HepG2 (cell line): ENCODE data around the gene NOL4L. TPM values are rescaled to one million over a fixed set of nuclear protein-coding genes. Genes with fewer than 3 reads are reported as not detected.

ENCODE experiments used
- CBX5 ChIP-seq: sonication (generic); formaldehyde crosslinking; IDR thresholded peaks from 2 replicates; pipeline ENCODE4 v1.4.0; 2020; ENCODE audit warnings: missing genetic modification reagents, borderline replicate concordance
- ERF ChIP-seq: IDR thresholded peaks from 2 replicates; pipeline ENCODE4 v1.6.1; 2018; ENCODE audit warnings: missing biosample characterization, missing genetic modification reagents
- GLI4 ChIP-seq: sonication (generic); formaldehyde crosslinking; IDR thresholded peaks from 2 replicates; pipeline ENCODE4 v1.5.1; 2020; ENCODE audit warnings: missing genetic modification reagents, mild to moderate bottlenecking, moderate library complexity, borderline replicate concordance
- HES4 ChIP-seq: sonication (generic); formaldehyde crosslinking; IDR thresholded peaks from 2 replicates; pipeline ENCODE4 v1.9.0; 2021; ENCODE audit warnings: mild to moderate bottlenecking, missing genetic modification reagents, borderline replicate concordance
- HNF4G ChIP-seq, 2 experiments: sonication (generic) in 1 of 2; formaldehyde crosslinking in 1 of 2; IDR thresholded peaks; 2 replicates each; pipeline versions ENCODE4 v1.4.0 to v1.6.1; 2011 to 2020; ENCODE audit warnings: borderline replicate concordance in 2 of 2, low read depth in 2 of 2, mild to moderate bottlenecking in 2 of 2, low read length in 1 of 2, missing genetic modification reagents in 1 of 2, moderate library complexity in 1 of 2
- KDM5B ChIP-seq: sonication (generic); formaldehyde crosslinking; IDR thresholded peaks from 2 replicates; pipeline ENCODE4 v1.4.0; 2020; ENCODE audit warnings: missing genetic modification reagents, mild to moderate bottlenecking, borderline replicate concordance
- NFYC ChIP-seq: IDR thresholded peaks from 2 replicates; pipeline ENCODE4 v1.6.1; 2016; ENCODE audit warnings: missing genetic modification reagents, missing compliant biosample characterization
- RFXANK ChIP-seq: IDR thresholded peaks from 2 replicates; pipeline ENCODE4 v1.6.1; 2016
- ZBTB37 ChIP-seq: sonication (generic); formaldehyde crosslinking; IDR thresholded peaks from 2 replicates; pipeline ENCODE4 v1.4.0; 2020; ENCODE audit warnings: mild to moderate bottlenecking, missing genetic modification reagents
- ZFP90 ChIP-seq: sonication (generic); formaldehyde crosslinking; IDR thresholded peaks from 2 replicates; pipeline ENCODE4 v1.8.0; 2022; ENCODE audit warnings: missing genetic modification reagents, mild to moderate bottlenecking, inconsistent platforms, borderline replicate concordance
- ZNF138 ChIP-seq: sonication (generic); formaldehyde crosslinking; IDR thresholded peaks from 2 replicates; pipeline ENCODE4 v1.5.0; 2020; ENCODE audit warnings: mild to moderate bottlenecking, low read depth, missing genetic modification reagents
- ZNF20 ChIP-seq: sonication (generic); formaldehyde crosslinking; IDR thresholded peaks from 2 replicates; pipeline ENCODE4 v1.4.0; 2020; ENCODE audit warnings: mild to moderate bottlenecking, moderate library complexity, missing genetic modification reagents
- ZNF446 ChIP-seq: sonication (generic); formaldehyde crosslinking; IDR thresholded peaks from 2 replicates; pipeline ENCODE4 v1.5.0; 2020; ENCODE audit warnings: mild to moderate bottlenecking, missing genetic modification reagents
- ZNF564 ChIP-seq: sonication (generic); formaldehyde crosslinking; IDR thresholded peaks from 2 replicates; pipeline ENCODE4 v1.8.1; 2023; ENCODE audit warnings: mild to moderate bottlenecking, missing genetic modification reagents
- ZNF598 ChIP-seq: sonication (generic); formaldehyde crosslinking; IDR thresholded peaks from 2 replicates; pipeline ENCODE4 v1.5.1; 2020; ENCODE audit warnings: mild to moderate bottlenecking, missing genetic modification reagents, borderline replicate concordance
- ZNF616 ChIP-seq: sonication (generic); formaldehyde crosslinking; IDR thresholded peaks from 2 replicates; pipeline ENCODE4 v1.5.0; 2020; ENCODE audit warnings: low read depth, mild to moderate bottlenecking, missing genetic modification reagents
- ZNF674 ChIP-seq: sonication (generic); formaldehyde crosslinking; IDR thresholded peaks from 2 replicates; pipeline ENCODE4 v1.5.0; 2020; ENCODE audit warnings: low read depth, mild to moderate bottlenecking, missing genetic modification reagents
- ZNF687 ChIP-seq: sonication (generic); formaldehyde crosslinking; IDR thresholded peaks from 2 replicates; pipeline ENCODE4 v1.5.1; 2020; ENCODE audit warnings: mild to moderate bottlenecking, missing genetic modification reagents, moderate library complexity
- ZNF709 ChIP-seq: sonication (generic); formaldehyde crosslinking; IDR thresholded peaks from 2 replicates; pipeline ENCODE4 v1.5.0; 2020; ENCODE audit warnings: mild to moderate bottlenecking, missing genetic modification reagents
- ZNF777 ChIP-seq: sonication (generic); formaldehyde crosslinking; IDR thresholded peaks from 2 replicates; pipeline ENCODE4 v1.4.0; 2020; ENCODE audit warnings: missing genetic modification reagents
- polyA plus RNA-seq, 8 experiments: library from polyadenylated mRNA; depleted of rRNA in 3 of 8; stranded (reverse) in 7 of 8; unstranded in 1 of 8; fragments of >200 nt; fragmentation: Illumina TruSeq in 4 of 8; extraction: Trizol in 4 of 8; gene quantifications; 2 replicates each; pipeline versions ENCODE4 v1.2.1 to v1.2.3, GENCODE V29; 2011 to 2016; ENCODE audit warnings: low read depth in 4 of 8, missing spikeins in 1 of 8, mixed read lengths in 1 of 8; ENCODE audit not compliant: insufficient read depth in 1 of 8
- total RNA-seq, 5 experiments: library from RNA; depleted of rRNA; stranded (reverse); fragments of >200 nt; fragmentation: Illumina TruSeq; extraction: Trizol; gene quantifications; 2 replicates each; pipeline ENCODE4 v1.2.3, GENCODE V29; 2016; ENCODE audit warnings: low read depth in 1 of 5
- TF ChIP-seq, protein P1 (sequence below): sonication (generic); formaldehyde crosslinking; conservative IDR thresholded peaks from 2 replicates; pipeline ENCODE4 v1.8.1; 2023; ENCODE audit warnings: missing genetic modification reagents

The NOL4L gene
- total and polyA plus RNA-seq, 2 of the 13 experiments (the other 11 are each of a cell fraction or from before 2014, with no cell fraction given), result 16.6 to 35.4 TPM

DNA sequence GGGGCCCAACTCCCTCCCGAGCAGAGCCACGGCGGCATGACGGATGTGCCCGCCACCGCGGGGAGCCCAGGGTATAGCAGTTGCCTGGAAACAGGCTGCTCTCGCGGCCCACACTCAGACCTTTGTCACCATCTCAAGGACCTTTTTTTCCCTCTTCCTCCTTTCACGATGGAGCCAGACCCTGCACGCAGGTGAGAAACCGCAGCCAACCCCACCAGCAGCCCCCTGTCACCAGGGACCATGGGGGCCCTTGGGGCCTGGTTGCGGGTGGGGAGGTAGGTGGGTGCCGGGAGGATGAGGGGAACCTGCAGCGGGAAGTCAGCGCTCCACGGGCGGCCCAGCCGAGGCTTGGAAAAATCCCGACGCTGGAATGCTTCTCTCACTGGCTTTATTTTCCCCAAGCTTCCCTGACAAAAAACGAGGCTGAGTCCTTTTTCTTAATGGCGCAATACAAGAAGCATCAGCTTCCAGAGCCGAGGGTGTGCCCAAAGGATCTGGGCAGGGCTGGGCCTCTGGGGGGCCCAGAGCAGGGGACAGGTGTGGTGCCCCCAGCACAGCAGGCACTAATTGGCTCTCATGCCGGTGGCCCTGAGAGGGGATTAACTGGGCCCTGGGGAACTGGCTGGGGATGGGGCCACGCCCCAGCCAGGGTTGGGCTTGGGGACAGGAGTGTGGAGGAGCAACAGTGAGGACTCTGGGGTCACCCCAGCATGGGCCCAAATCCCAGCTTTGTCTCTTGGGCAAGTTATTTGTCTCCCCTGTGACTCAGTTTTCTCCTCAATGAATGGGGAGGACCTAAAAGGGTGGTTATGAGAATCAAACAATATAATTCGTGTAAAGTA, 23.9 kb downstream of the NOL4L start (continued):
- 0 out of 2 replicates have a peak, but pooled peaks have one; percentile 58 for TF ChIP-seq ZFP90 (CRISPR knock-in tag)
- peak; percentile 16; the same call in 1 of the 2 replicates for TF ChIP-seq ZNF598 (CRISPR knock-in tag)
- TF ChIP-seq ZNF709 (CRISPR knock-in tag), result peak; percentile 92
- TF ChIP-seq CBX5 (CRISPR knock-in tag), result no peak
- TF ChIP-seq KDM5B, result peak; percentile 29; the same call in 1 of the 2 replicates
- TF ChIP-seq HES4 (CRISPR knock-in tag), result 0 out of 2 replicates have a peak, but pooled peaks have one; percentile 46
- TF ChIP-seq ZNF564 (CRISPR knock-in tag), result peak; percentile 63; the same call in 1 of the 2 replicates
- peak; percentile 72; the same call in 1 of the 2 replicates for TF ChIP-seq ZNF446 (CRISPR knock-in tag)
- 0 out of 2 replicates have a peak, but pooled peaks have one; percentile 41 for TF ChIP-seq ZNF616 (CRISPR knock-in tag)
- peak; percentile 34; the same call in 1 of the 2 replicates for TF ChIP-seq HNF4G (IDR thresholded peaks at IDR 0.05; ENCODE audit: borderline replicate concordance, low read depth, low read length)
- TF ChIP-seq HNF4G (CRISPR knock-in tag; IDR thresholded peaks at IDR 0.05; ENCODE audit: borderline replicate concordance, low read depth), result no peak; the same call in 1 of the 2 replicates
- TF ChIP-seq ZNF777 (CRISPR knock-in tag), result peak; percentile 46; the same call in 1 of the 2 replicates
- no peak for TF ChIP-seq GLI4
- TF ChIP-seq, protein P1, sequence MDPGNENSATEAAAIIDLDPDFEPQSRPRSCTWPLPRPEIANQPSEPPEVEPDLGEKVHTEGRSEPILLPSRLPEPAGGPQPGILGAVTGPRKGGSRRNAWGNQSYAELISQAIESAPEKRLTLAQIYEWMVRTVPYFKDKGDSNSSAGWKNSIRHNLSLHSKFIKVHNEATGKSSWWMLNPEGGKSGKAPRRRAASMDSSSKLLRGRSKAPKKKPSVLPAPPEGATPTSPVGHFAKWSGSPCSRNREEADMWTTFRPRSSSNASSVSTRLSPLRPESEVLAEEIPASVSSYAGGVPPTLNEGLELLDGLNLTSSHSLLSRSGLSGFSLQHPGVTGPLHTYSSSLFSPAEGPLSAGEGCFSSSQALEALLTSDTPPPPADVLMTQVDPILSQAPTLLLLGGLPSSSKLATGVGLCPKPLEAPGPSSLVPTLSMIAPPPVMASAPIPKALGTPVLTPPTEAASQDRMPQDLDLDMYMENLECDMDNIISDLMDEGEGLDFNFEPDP (CRISPR knock-in tag), result no peak
- TF ChIP-seq ZNF20 (CRISPR knock-in tag), result 0 out of 2 replicates have a peak, but pooled peaks have one; percentile 90
- peak; percentile 68; the same call in 1 of the 2 replicates for TF ChIP-seq ZBTB37 (CRISPR knock-in tag)
- peak; percentile 48; the same call in 1 of the 2 replicates for TF ChIP-seq ZNF674
- TF ChIP-seq NFYC, result 0 out of 2 replicates have a peak, but pooled peaks have one; percentile 1
- TF ChIP-seq ERF (CRISPR knock-in tag), result peak; percentile 59; the same call in 1 of the 2 replicates
- TF ChIP-seq RFXANK (CRISPR knock-in tag), result no peak
- peak; percentile 88 for TF ChIP-seq ZNF687
- peak; percentile 28; the same call in 1 of the 2 replicates for TF ChIP-seq ZNF138 (CRISPR knock-in tag)
